Panc1 (cell line): ENCODE data around the gene SLTM.

Source experiments
- CTCF ChIP-seq: fragments of 450-650 bp; IDR thresholded peaks from 2 replicates; pipeline ENCODE4 v1.5.1; 2017; ENCODE audit warnings: mild to moderate bottlenecking
- POLR2AphosphoS5 ChIP-seq: IDR thresholded peaks from 2 replicates; pipeline ENCODE4 v1.6.1; 2012; ENCODE audit warnings: mild to moderate bottlenecking, low read depth, low read length, moderate library complexity
- REST ChIP-seq, 2 experiments: IDR thresholded peaks; 2 replicates each; pipeline ENCODE4 v1.6.1; 2011 to 2012; ENCODE audit warnings: low read depth in 2 of 2, control low read depth in 1 of 2, low read length in 1 of 2, mild to moderate bottlenecking in 1 of 2, moderate library complexity in 1 of 2; ENCODE audit not compliant: insufficient read depth in 1 of 2

GRCh38 chr15:58889363-58889762 lies 44.1 kb downstream of the SLTM start:
- TF ChIP-seq POLR2AphosphoS5 (no peak), CTCF (no peak), REST (IDR thresholded peaks at IDR 0.05; ENCODE audit: insufficient read depth in 1 of 2, low read depth in 2 of 2, low read length in 1 of 2) (no peak)
